HCT116 (cell line): ENCODE results near the gene GALNT7.

ENCODE experiments used
- EZH2 ChIP-seq: fragments of 200-600 bp; sonication (generic); IDR thresholded peaks from 2 replicates; pipeline ENCODE4 v1.6.1; 2017; ENCODE audit warnings: antibody characterized with exemption, mixed run types
- TCF7L2 ChIP-seq: IDR thresholded peaks from 2 replicates; pipeline ENCODE4 v1.7.0; 2011; ENCODE audit warnings: borderline replicate concordance, inconsistent platforms; ENCODE audit not compliant: insufficient read depth, insufficient read length; ENCODE audit errors: extremely low read depth

DNA sequence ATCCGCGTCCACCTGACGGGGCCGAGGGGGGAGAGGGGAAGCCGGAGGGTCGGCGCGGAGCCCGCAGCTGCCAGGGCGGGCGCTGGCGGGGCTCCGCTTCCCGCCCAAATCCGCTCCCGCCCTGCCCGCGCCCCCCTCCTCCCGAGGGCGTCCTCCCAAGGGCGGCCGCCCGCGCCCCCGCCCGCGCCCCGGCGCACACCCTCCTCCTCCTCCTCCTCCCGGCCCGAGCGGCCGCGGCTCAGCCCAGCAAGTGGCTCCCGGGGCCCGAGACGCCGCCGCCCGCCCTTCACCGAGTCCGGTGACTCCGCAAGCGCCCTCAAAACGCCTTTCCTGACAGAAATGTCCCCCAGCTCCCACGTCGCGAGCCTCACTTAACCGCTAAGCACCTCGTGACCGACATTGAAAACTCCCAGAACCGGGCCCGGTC is 165.1 kb downstream of the GALNT7 start:
- TF ChIP-seq EZH2 (no peak), TCF7L2 (no peak)
